C4-2B (cell line): ENCODE measurements around the gene CASR.

Source experiments
- ZFX ChIP-seq: fragments of 450-650 bp; IDR thresholded peaks from 2 replicates; pipeline ENCODE4 v1.6.1; 2017
- TF ChIP-seq, protein P1 (sequence below): fragments of 450-650 bp; conservative IDR thresholded peaks from 2 replicates; pipeline ENCODE4 v1.5.1; 2017; ENCODE audit warnings: mild to moderate bottlenecking

DNA sequence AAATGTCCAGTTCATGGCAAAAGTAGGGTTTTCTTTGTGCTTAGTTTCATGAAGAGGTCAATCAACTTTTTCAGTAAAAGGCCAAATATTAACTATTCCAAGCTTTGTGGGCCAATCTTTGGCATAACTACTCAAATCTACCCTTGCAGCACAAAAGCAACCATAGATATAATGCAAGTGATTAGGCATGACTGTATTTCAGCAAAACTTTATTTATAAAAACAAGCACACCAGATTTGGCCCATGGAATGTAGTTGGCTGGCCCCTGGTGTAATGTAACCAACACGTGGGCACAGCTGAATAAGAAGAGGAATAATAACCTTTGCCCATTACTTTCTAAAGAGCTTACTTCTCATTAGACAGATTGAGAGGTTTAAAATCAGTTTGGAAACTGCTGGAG, 50.6 kb downstream of the CASR start:
- TF ChIP-seq, protein P1, sequence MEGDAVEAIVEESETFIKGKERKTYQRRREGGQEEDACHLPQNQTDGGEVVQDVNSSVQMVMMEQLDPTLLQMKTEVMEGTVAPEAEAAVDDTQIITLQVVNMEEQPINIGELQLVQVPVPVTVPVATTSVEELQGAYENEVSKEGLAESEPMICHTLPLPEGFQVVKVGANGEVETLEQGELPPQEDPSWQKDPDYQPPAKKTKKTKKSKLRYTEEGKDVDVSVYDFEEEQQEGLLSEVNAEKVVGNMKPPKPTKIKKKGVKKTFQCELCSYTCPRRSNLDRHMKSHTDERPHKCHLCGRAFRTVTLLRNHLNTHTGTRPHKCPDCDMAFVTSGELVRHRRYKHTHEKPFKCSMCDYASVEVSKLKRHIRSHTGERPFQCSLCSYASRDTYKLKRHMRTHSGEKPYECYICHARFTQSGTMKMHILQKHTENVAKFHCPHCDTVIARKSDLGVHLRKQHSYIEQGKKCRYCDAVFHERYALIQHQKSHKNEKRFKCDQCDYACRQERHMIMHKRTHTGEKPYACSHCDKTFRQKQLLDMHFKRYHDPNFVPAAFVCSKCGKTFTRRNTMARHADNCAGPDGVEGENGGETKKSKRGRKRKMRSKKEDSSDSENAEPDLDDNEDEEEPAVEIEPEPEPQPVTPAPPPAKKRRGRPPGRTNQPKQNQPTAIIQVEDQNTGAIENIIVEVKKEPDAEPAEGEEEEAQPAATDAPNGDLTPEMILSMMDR: no peak
- TF ChIP-seq ZFX: no peak
